Neural progenitor cell (in vitro differentiated cells): Measurements from ENCODE around the gene STAMBPL1.

Source experiments
- EZH2phosphoT487 ChIP-seq: fragments of 200-600 bp; sonication (generic); IDR thresholded peaks from 2 replicates; pipeline ENCODE4 v1.6.1; 2017; ENCODE audit warnings: antibody characterized with exemption
- TF ChIP-seq, protein P1 (sequence below): fragments of 200-600 bp; sonication (generic); IDR thresholded peaks from 2 replicates; pipeline ENCODE4 v1.5.1; 2017; ENCODE audit warnings: antibody characterized with exemption, mild to moderate bottlenecking

DNA sequence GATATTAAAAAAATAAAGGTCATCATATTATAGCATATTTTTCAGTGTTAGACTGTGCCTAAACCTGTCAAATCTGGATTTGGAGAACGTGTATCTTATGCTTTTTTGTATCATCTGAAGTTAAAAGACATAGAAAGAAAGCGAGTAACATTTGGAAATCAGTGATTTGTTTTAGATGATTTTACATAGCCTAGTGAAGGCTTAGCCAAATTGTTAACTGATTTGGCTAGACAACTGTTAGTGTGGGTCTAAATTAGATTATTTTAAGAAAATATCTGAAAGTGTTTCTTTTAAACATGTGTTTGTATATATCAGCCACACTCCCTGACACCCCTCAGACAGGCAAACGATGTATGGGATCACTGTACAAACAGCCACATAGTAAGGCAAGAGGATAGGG, 36.9 kb downstream of the STAMBPL1 start:
- TF ChIP-seq, protein P1, sequence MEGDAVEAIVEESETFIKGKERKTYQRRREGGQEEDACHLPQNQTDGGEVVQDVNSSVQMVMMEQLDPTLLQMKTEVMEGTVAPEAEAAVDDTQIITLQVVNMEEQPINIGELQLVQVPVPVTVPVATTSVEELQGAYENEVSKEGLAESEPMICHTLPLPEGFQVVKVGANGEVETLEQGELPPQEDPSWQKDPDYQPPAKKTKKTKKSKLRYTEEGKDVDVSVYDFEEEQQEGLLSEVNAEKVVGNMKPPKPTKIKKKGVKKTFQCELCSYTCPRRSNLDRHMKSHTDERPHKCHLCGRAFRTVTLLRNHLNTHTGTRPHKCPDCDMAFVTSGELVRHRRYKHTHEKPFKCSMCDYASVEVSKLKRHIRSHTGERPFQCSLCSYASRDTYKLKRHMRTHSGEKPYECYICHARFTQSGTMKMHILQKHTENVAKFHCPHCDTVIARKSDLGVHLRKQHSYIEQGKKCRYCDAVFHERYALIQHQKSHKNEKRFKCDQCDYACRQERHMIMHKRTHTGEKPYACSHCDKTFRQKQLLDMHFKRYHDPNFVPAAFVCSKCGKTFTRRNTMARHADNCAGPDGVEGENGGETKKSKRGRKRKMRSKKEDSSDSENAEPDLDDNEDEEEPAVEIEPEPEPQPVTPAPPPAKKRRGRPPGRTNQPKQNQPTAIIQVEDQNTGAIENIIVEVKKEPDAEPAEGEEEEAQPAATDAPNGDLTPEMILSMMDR, result no peak
- no peak for TF ChIP-seq EZH2phosphoT487
